GM19193 (cell line): ENCODE results near the gene SLC31A1.

ENCODE experiments used
- POLR2A ChIP-seq: IDR thresholded peaks from 4 replicates; pipeline ENCODE4 v1.6.1; 2011; ENCODE audit not compliant: insufficient read depth, insufficient read length; ENCODE audit errors: extremely low read depth

Gene SLC31A1

GRCh38 chr9:113310538-113310937 lies 89.2 kb downstream of the SLC31A1 start:
- TF ChIP-seq POLR2A = no peak

GRCh38 chr9:113311961-113312360 lies 90.6 kb downstream of the SLC31A1 start:
- no peak for TF ChIP-seq POLR2A

DNA sequence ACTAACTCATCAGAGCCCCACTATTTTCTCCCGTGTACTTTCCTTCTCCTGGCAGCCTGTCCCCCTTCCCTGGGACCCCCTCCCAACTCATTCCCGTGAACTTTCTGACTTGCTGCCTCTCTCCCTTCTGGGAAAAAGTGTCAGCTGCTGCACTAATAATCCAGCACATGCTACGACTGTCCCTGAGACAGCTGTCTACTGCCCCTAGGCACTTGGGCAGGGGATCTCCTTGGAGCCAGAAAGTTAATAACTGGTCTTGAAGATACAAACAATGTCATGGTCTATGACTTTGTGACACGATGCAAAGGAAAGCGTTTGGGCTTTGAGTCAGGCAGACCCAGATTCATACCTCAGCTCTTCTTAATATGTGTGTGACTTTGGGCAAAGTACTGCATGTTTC lies 91.9 kb downstream of the SLC31A1 start:
- TF ChIP-seq POLR2A = no peak
